H9 (cell line): Measurements from ENCODE around the gene CCDC40. TPM values are rescaled to one million over a fixed set of nuclear protein-coding genes. Genes with fewer than 3 reads are reported as not detected.
A peak's percentile ranks its signal among the peaks of the same experiment; 100 is the strongest.

Source experiments
- DNase-seq: peaks from one replicate; pipeline ENCODE4 v3.0.0-alpha.2; 2017
- H2AFZ ChIP-seq: one replicate; pipeline ENCODE4 v1.6.1; 2013; ENCODE audit warnings: mild to moderate bottlenecking, low read length, control low read depth, moderate library complexity
- H2AK5ac ChIP-seq: 2 replicates; pipeline ENCODE4 v1.6.1; 2013; ENCODE audit warnings: low read length, control low read depth, mixed read lengths; ENCODE audit not compliant: insufficient read length
- H2BK120ac ChIP-seq: one replicate; pipeline ENCODE4 v1.6.1; 2013; ENCODE audit warnings: low read depth, mild to moderate bottlenecking, low read length, control low read depth, inconsistent platforms; ENCODE audit not compliant: poor library complexity, severe bottlenecking
- H2BK12ac ChIP-seq: 2 replicates; pipeline ENCODE4 v1.6.1; 2013; ENCODE audit warnings: low read length, control low read depth, mixed read lengths, low read depth; ENCODE audit not compliant: insufficient read length
- H2BK15ac ChIP-seq: 2 replicates; pipeline ENCODE4 v1.6.1; 2013; ENCODE audit warnings: low read depth, low read length, control low read depth
- H2BK20ac ChIP-seq: one replicate; pipeline ENCODE4 v1.6.1; 2013; ENCODE audit warnings: low read depth, mild to moderate bottlenecking, low read length, control low read depth, inconsistent platforms; ENCODE audit not compliant: poor library complexity, severe bottlenecking
- H2BK5ac ChIP-seq: 2 replicates; pipeline ENCODE4 v1.6.1; 2013; ENCODE audit warnings: low read length, control low read depth, mixed read lengths; ENCODE audit not compliant: insufficient read length
- H3K14ac ChIP-seq: 2 replicates; pipeline ENCODE4 v1.6.1; 2013; ENCODE audit warnings: low read length, control low read depth; ENCODE audit not compliant: insufficient read depth
- H3K18ac ChIP-seq: 2 replicates; pipeline ENCODE4 v1.6.1; 2013; ENCODE audit warnings: low read depth, mild to moderate bottlenecking, mixed read lengths, low read length, control low read depth; ENCODE audit not compliant: insufficient read length
- H3K23ac ChIP-seq: 2 replicates; pipeline ENCODE4 v1.6.1; 2013; ENCODE audit warnings: low read length, control low read depth, mixed read lengths, low read depth; ENCODE audit not compliant: insufficient read length
- H3K23me2 ChIP-seq: 2 replicates; pipeline ENCODE4 v1.6.1; 2013; ENCODE audit warnings: low read depth, mild to moderate bottlenecking, mixed read lengths, low read length, control low read depth; ENCODE audit not compliant: insufficient read length, poor library complexity, severe bottlenecking
- H3K27ac ChIP-seq: 2 replicates; pipeline ENCODE4 v1.5.1; 2013; ENCODE audit warnings: low read length, control low read depth, mixed read lengths, low read depth; ENCODE audit not compliant: insufficient read length
- H3K27me3 ChIP-seq: 2 replicates; pipeline ENCODE4 v1.6.1; 2013; ENCODE audit warnings: low read length, control low read depth, inconsistent platforms; ENCODE audit not compliant: insufficient read depth
- H3K4ac ChIP-seq: 2 replicates; pipeline ENCODE4 v1.6.1; 2013; ENCODE audit warnings: low read depth, mild to moderate bottlenecking, control low read depth, inconsistent platforms, low read length, moderate library complexity
- H3K4me1 ChIP-seq: 2 replicates; pipeline ENCODE4 v1.6.1; 2013; ENCODE audit warnings: low read length, control low read depth, inconsistent platforms; ENCODE audit not compliant: insufficient read depth
- H3K4me2 ChIP-seq: 2 replicates; pipeline ENCODE4 v1.6.1; 2013; ENCODE audit warnings: low read length, control low read depth, mixed read lengths; ENCODE audit not compliant: insufficient read length, insufficient read depth
- H3K56ac ChIP-seq: 2 replicates; pipeline ENCODE4 v1.6.1; 2013; ENCODE audit warnings: low read depth, mild to moderate bottlenecking, mixed read lengths, low read length, control low read depth; ENCODE audit not compliant: insufficient read length
- H3K79me1 ChIP-seq: 2 replicates; pipeline ENCODE4 v1.6.1; 2013; ENCODE audit warnings: low read depth, mild to moderate bottlenecking, moderate library complexity, low read length, control low read depth, inconsistent platforms; ENCODE audit not compliant: insufficient read depth, poor library complexity, severe bottlenecking
- H3K79me2 ChIP-seq: 2 replicates; pipeline ENCODE4 v1.6.1; 2013; ENCODE audit warnings: low read length, control low read depth, inconsistent platforms; ENCODE audit not compliant: insufficient read depth
- H3K9ac ChIP-seq: 2 replicates; pipeline ENCODE4 v1.6.1; 2013; ENCODE audit warnings: low read length, control low read depth, mixed read lengths; ENCODE audit not compliant: insufficient read length; ENCODE audit errors: extremely low read depth
- H3K9me3 ChIP-seq: one replicate; pipeline ENCODE4 v1.6.1; 2013; ENCODE audit warnings: low read depth, low read length, inconsistent platforms; ENCODE audit not compliant: control insufficient read depth
- H3T11ph ChIP-seq: one replicate; pipeline ENCODE4 v1.6.1; 2013; ENCODE audit warnings: mild to moderate bottlenecking, low read length, control low read depth, inconsistent platforms
- H4K20me1 ChIP-seq: one replicate; pipeline ENCODE4 v1.6.1; 2013; ENCODE audit not compliant: control insufficient read depth, insufficient read length, insufficient read depth
- H4K5ac ChIP-seq: 2 replicates; pipeline ENCODE4 v1.6.1; 2013; ENCODE audit warnings: low read depth, mild to moderate bottlenecking, mixed read lengths, low read length, control low read depth; ENCODE audit not compliant: insufficient read length
- H4K8ac ChIP-seq: replicated peaks from 2 replicates; pipeline ENCODE4 v1.6.1; 2013; ENCODE audit warnings: low read length, control low read depth, mixed read lengths, low read depth; ENCODE audit not compliant: insufficient read length
- H4K91ac ChIP-seq: 2 replicates; pipeline ENCODE4 v1.6.1; 2013; ENCODE audit warnings: low read depth, mild to moderate bottlenecking, moderate library complexity, mixed read lengths, low read length, control low read depth; ENCODE audit not compliant: insufficient read length
- H3K27ac Mint-ChIP-seq, 3 experiments: 2 replicates in 2 of 3; 3 replicates in 1 of 3; pipeline ENCODE4 v1.8.0; 2020 to 2021; ENCODE audit warnings: mixed read lengths in 3 of 3, mild to moderate bottlenecking in 1 of 3, moderate library complexity in 1 of 3
- H3K27me3 Mint-ChIP-seq: 2 replicates; pipeline ENCODE4 v1.8.0; 2021; ENCODE audit warnings: low read depth, mild to moderate bottlenecking, moderate library complexity, mixed read lengths
- H3K36me3 Mint-ChIP-seq, 3 experiments: 2 replicates in 2 of 3; 3 replicates in 1 of 3; pipeline ENCODE4 v1.8.0; 2020 to 2021; ENCODE audit warnings: low read depth in 3 of 3, mixed read lengths in 3 of 3; ENCODE audit not compliant: insufficient read depth in 1 of 3
- H3K4me1 Mint-ChIP-seq, 2 experiments: 2 replicates each; pipeline ENCODE4 v1.8.0; 2020; ENCODE audit warnings: mixed read lengths in 2 of 2
- H3K4me3 Mint-ChIP-seq, 2 experiments: 2 replicates in 1 of 2; 3 replicates in 1 of 2; pipeline ENCODE4 v1.8.0; 2020 to 2021; ENCODE audit warnings: mild to moderate bottlenecking in 2 of 2, mixed read lengths in 2 of 2, moderate library complexity in 1 of 2
- H3K9me3 Mint-ChIP-seq, 2 experiments: 2 replicates in 1 of 2; 3 replicates in 1 of 2; pipeline ENCODE4 v1.8.0; 2020; ENCODE audit warnings: mild to moderate bottlenecking in 2 of 2, mixed read lengths in 2 of 2, moderate library complexity in 1 of 2
- WGBS: extraction: QIAGEN DNeasy Blood & Tissue Kit; methylation state at CpG from one replicate; pipeline ENCODE4 v1.1.7; 2013; ENCODE audit warnings: missing lambda C conversion rate, low lambda C conversion rate, mixed read lengths; ENCODE audit not compliant: insufficient read length; ENCODE audit errors: extremely low coverage; 5-methylcytosine and 5-hydroxymethylcytosine counted together
- total RNA-seq: library from RNA; stranded (reverse); gene quantifications from 2 replicates; pipeline ENCODE4 v1.2.1, GENCODE V29; 2021
- TF ChIP-seq, protein P1 (sequence below): fragments of 200-600 bp; sonication (generic); conservative IDR thresholded peaks from 3 replicates; pipeline ENCODE4 v1.8.0; 2021; ENCODE audit warnings: antibody characterized with exemption, mild to moderate bottlenecking

Gene CCDC40
- total RNA-seq, 1 experiment from 2014 or later, result 8.9 TPM

GRCh38 chr17:80122926-80123505 is 86.6 kb downstream of the CCDC40 start:
- Histone ChIP-seq H4K91ac (no peak overlapping the region), H3K9me3 (no peaks in the 10 kb centered on the region), H2BK12ac (no peak overlapping the region), H3K27me3 (no peaks in the 10 kb centered on the region), H3K9ac (no peak overlapping the region), H3K27ac (no peak overlapping the region), H3K4me2 (no peak overlapping the region), H2BK15ac (no peak overlapping the region), H2BK20ac (no peak overlapping the region), H2BK120ac (no peak overlapping the region), H2BK5ac (no peak overlapping the region), H3K14ac (no peak overlapping the region), H3K4me1 (peaks cover 9% of the 10 kb centered on the region; the same call in 1 of the 2 replicates), H3K18ac (peak overlapping the region; percentile 34), H3K56ac (no peak overlapping the region), H4K20me1 (no peaks in the 10 kb centered on the region), H4K8ac (no peak overlapping the region), H3K23me2 (no peaks in the 10 kb centered on the region), H3K23ac (no peak overlapping the region), H2AK5ac (no peak overlapping the region), H3K4ac (no peak overlapping the region), H3K79me2 (no peaks in the 10 kb centered on the region), H4K5ac (no peak overlapping the region), H3K79me1 (no peaks in the 10 kb centered on the region), H3T11ph (no peak overlapping the region), H2AFZ (no peak overlapping the region)
- no peaks in the 10 kb centered on the region for H3K9me3 Mint-ChIP-seq
- peaks cover 3% of the 10 kb centered on the region; the same call in 1 of the 2 replicates for H3K27me3 Mint-ChIP-seq
- DNase-seq, result peak; percentile 35
- H3K4me3 Mint-ChIP-seq, result no peak overlapping the region
- peaks cover 13 to 38% of the 10 kb centered on the region in 2 experiments for H3K4me1 Mint-ChIP-seq
- H3K27ac Mint-ChIP-seq, result no peak overlapping the region
- H3K36me3 Mint-ChIP-seq, result peaks cover 0 to 5% (median 0%) of the 10 kb centered on the region in 3 experiments; a peak in 2 of 7 replicates
- no CpG with 5 or more reads among the region's 6 CpGs for WGBS
- TF ChIP-seq, protein P1, sequence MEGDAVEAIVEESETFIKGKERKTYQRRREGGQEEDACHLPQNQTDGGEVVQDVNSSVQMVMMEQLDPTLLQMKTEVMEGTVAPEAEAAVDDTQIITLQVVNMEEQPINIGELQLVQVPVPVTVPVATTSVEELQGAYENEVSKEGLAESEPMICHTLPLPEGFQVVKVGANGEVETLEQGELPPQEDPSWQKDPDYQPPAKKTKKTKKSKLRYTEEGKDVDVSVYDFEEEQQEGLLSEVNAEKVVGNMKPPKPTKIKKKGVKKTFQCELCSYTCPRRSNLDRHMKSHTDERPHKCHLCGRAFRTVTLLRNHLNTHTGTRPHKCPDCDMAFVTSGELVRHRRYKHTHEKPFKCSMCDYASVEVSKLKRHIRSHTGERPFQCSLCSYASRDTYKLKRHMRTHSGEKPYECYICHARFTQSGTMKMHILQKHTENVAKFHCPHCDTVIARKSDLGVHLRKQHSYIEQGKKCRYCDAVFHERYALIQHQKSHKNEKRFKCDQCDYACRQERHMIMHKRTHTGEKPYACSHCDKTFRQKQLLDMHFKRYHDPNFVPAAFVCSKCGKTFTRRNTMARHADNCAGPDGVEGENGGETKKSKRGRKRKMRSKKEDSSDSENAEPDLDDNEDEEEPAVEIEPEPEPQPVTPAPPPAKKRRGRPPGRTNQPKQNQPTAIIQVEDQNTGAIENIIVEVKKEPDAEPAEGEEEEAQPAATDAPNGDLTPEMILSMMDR, result no peak
